Measurements from ENCODE around the gene FA2H. TPM values are rescaled to one million over a fixed set of nuclear protein-coding genes. Genes with fewer than 3 reads are reported as not detected.

The FA2H gene
- total RNA-seq, 2 donors from 2014 or later = 0.49 TPM; not detected in 1

DNA sequence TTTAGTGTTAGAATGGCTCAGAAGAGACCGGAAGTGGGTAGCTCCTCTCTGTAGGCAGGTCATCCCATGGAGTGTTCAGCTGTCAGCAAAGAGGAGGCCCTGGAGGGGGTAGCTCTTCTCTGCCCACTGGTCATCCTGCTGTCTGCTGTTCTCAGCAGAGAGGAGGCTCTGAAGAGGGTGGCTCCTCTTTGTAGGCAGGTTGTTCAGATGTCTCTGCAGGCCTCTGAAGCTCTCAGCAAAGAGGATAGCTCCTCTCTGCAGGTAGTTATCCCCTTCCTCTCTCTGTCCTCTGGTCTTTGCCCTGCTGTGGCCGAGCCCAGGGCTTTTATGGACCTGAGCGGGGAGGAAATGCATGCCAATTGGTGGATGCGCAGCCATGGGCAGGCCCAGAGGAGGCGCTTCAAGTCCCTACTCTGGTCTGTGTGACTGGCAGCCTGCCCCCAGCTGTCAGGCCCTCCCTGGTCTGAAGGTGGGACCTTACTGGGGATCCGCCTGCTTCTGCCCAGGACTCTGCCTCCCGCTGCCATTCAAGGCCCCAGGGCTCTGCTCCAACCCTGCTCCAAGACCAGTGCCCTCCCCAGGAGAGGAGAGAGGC, 32.5 kb upstream of the FA2H start:
- H3K27me3 ChIP-seq (replicated peaks; ENCODE audit: insufficient read depth) = no peaks in the 10 kb centered on the region
- H3K4me3 ChIP-seq = no peak overlapping the region
- no peak for TF ChIP-seq CTCF (IDR thresholded peaks at IDR 0.05)
- no peaks in the 10 kb centered on the region for H3K4me1 ChIP-seq (ENCODE audit: control insufficient read depth in 1 of 2, low read depth in 2 of 2)
- no peaks in the 10 kb centered on the region for H3K36me3 ChIP-seq
- DNase-seq (ENCODE audit: low spot score) = no peak
- no peak overlapping the region for H3K27ac ChIP-seq
- no peak for ATAC-seq (ENCODE audit: insufficient number of reproducible peaks, low FRiP score, low read depth)
- no peaks in the 10 kb centered on the region for H3K9me3 ChIP-seq

- no peaks in the 10 kb centered on the region for H3K27me3 ChIP-seq (replicated peaks; ENCODE audit: insufficient read depth)
- H3K36me3 ChIP-seq = no peaks in the 10 kb centered on the region
- no peaks in the 10 kb centered on the region for H3K4me1 ChIP-seq (ENCODE audit: control insufficient read depth in 1 of 2, low read depth in 2 of 2)
- no peaks in the 10 kb centered on the region for H3K9me3 ChIP-seq
- no peak for TF ChIP-seq CTCF (IDR thresholded peaks at IDR 0.05)
- no peak overlapping the region for H3K4me3 ChIP-seq
- no peak for ATAC-seq (ENCODE audit: insufficient number of reproducible peaks, low FRiP score, low read depth)
- no peak for DNase-seq (ENCODE audit: low spot score)
- no peak overlapping the region for H3K27ac ChIP-seq
These were observed 25.7 kb upstream of the FA2H start for GRCh38 chr16:74800216-74800871.

DNA sequence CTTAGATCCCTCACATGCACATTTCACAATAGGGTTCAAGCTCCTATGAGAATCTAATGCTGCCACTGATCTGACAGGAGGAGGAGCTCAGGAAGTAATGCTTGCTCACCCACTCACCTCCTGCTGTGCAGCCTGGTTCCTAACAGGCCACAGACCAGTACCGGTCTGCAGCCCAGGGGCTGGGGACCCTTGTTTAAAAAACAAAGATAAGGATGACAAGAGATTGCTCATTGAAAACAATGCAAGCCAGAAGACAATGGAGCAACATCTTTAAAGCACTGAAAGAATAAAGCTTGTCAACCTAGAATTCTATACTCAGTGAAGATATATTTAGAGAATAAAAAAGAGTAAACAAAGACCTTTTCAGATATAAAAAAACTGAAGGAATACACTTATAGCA, 22.8 kb upstream of the FA2H start:
- no peaks in the 10 kb centered on the region for H3K9me3 ChIP-seq
- TF ChIP-seq CTCF (IDR thresholded peaks at IDR 0.05) = no peak
- no peaks in the 10 kb centered on the region for H3K4me1 ChIP-seq (ENCODE audit: control insufficient read depth in 1 of 2, low read depth in 2 of 2)
- no peak overlapping the region for H3K27ac ChIP-seq
- no peak for DNase-seq (ENCODE audit: low spot score)
- no peak overlapping the region for H3K4me3 ChIP-seq
- H3K36me3 ChIP-seq = no peaks in the 10 kb centered on the region
- no peaks in the 10 kb centered on the region for H3K27me3 ChIP-seq (replicated peaks; ENCODE audit: insufficient read depth)
- ATAC-seq (ENCODE audit: insufficient number of reproducible peaks, low FRiP score, low read depth) = no peak

DNA sequence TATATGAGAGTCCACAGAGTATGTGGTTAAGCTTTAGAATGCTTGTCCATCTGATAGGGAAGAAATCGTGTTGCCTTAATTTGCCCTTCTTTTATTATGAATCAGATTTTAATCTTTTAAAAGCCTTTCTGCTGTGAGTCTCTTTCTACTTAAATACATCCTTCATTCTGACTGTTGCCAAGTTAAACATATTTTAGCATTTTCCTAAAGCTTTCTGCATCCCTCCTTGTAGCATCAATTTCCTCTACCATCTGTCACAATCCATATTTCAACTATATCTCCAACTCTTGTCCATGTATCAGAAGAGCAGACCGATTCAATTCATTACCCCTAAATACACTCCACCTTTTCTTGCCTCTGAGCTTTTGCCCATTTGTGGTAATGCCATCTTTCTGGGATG, 20.5 kb upstream of the FA2H start:
- Histone ChIP-seq H3K27me3 (replicated peaks; ENCODE audit: insufficient read depth) (no peaks in the 10 kb centered on the region), H3K4me1 (ENCODE audit: control insufficient read depth in 1 of 2, low read depth in 2 of 2) (no peaks in the 10 kb centered on the region), H3K9me3 (no peaks in the 10 kb centered on the region), H3K4me3 (no peak overlapping the region), H3K36me3 (no peaks in the 10 kb centered on the region), H3K27ac (no peak overlapping the region)
- no peak for DNase-seq (ENCODE audit: low spot score)
- no peak for ATAC-seq (ENCODE audit: insufficient number of reproducible peaks, low FRiP score, low read depth)
- no peak for TF ChIP-seq CTCF (IDR thresholded peaks at IDR 0.05)

GRCh38 chr16:74794668-74795067, 20.0 kb upstream of the FA2H start:
- no peak for TF ChIP-seq CTCF (IDR thresholded peaks at IDR 0.05)
- no peak overlapping the region for H3K4me3 ChIP-seq
- H3K27ac ChIP-seq = no peak overlapping the region
- no peak for DNase-seq (ENCODE audit: low spot score)
- no peaks in the 10 kb centered on the region for H3K27me3 ChIP-seq (replicated peaks; ENCODE audit: insufficient read depth)
- no peak for ATAC-seq (ENCODE audit: insufficient number of reproducible peaks, low FRiP score, low read depth)
- no peaks in the 10 kb centered on the region for H3K4me1 ChIP-seq (ENCODE audit: control insufficient read depth in 1 of 2, low read depth in 2 of 2)
- H3K9me3 ChIP-seq = no peaks in the 10 kb centered on the region
- no peaks in the 10 kb centered on the region for H3K36me3 ChIP-seq
